TTC549 (cell line): ENCODE measurements around the gene LRIG3.
"Not testable (repeated sequence)": the region's sequence is repeated elsewhere in the genome, so short reads cannot be mapped to it uniquely, and the experiment has no call there.

Experiments
- FAIRE-seq: peaks from 2 replicates; lab custom pipeline; 2012; peaks lifted over from hg19 to GRCh38; lab: Jason Lieb, UNC

The LRIG3 gene

GRCh38 chr12:58930770-58931324, 10.5 kb upstream of the LRIG3 start:
- no peak for FAIRE-seq

GRCh38 chr12:58927120-58927519, 6.8 kb upstream of the LRIG3 start:
- no peak for FAIRE-seq

GRCh38 chr12:58926586-58926985, 6.3 kb upstream of the LRIG3 start:
- no peak for FAIRE-seq

- FAIRE-seq, result no peak
Observed at GRCh38 chr12:58925751-58926150, 5.4 kb upstream of the LRIG3 start.

GRCh38 chr12:58925111-58925611, 4.9 kb upstream of the LRIG3 start:
- FAIRE-seq, result no peak

GRCh38 chr12:58924652-58925051, 4.3 kb upstream of the LRIG3 start:
- FAIRE-seq, result no peak

GRCh38 chr12:58923781-58924180, 3.5 kb upstream of the LRIG3 start:
- FAIRE-seq, result no peak

- FAIRE-seq, result no peak
Observed at GRCh38 chr12:58922849-58923248, 2.5 kb upstream of the LRIG3 start.

GRCh38 chr12:58920961-58921861, 907 bp upstream of the LRIG3 start:
- no peak for FAIRE-seq

GRCh38 chr12:58919231-58920101, 838 bp downstream of the LRIG3 start:
- no peak for FAIRE-seq

- no peak for FAIRE-seq
Observed at GRCh38 chr12:58918469-58918844, 1.8 kb downstream of the LRIG3 start.

- FAIRE-seq, result no peak
Observed at GRCh38 chr12:58917699-58918468, 2.4 kb downstream of the LRIG3 start.

- FAIRE-seq, result no peak
Observed at GRCh38 chr12:58916921-58917511, 3.3 kb downstream of the LRIG3 start.

GRCh38 chr12:58916161-58916621, 4.1 kb downstream of the LRIG3 start:
- FAIRE-seq, result no peak

- FAIRE-seq, result no peak
Observed at GRCh38 chr12:58915634-58916033, 4.7 kb downstream of the LRIG3 start.

GRCh38 chr12:58915037-58915436, 5.3 kb downstream of the LRIG3 start:
- no peak for FAIRE-seq

- no peak for FAIRE-seq
Observed at GRCh38 chr12:58914457-58914856, 5.8 kb downstream of the LRIG3 start.

GRCh38 chr12:58907391-58907790, 12.9 kb downstream of the LRIG3 start:
- no peak for FAIRE-seq

GRCh38 chr12:58906917-58907316, 13.4 kb downstream of the LRIG3 start:
- no peak for FAIRE-seq

GRCh38 chr12:58905422-58905821, 14.9 kb downstream of the LRIG3 start:
- FAIRE-seq, result no peak

- not testable (repeated sequence) for FAIRE-seq
Observed at GRCh38 chr12:58902726-58903125, 17.6 kb downstream of the LRIG3 start.
